ENCODE results near the gene TMEM40.

GRCh38 chr3:12719984-12720898 is 38.8 kb downstream of the TMEM40 start:
- TF ChIP-seq FOXM1 (IDR thresholded peaks at IDR 0.05; ENCODE audit: borderline replicate concordance) (no peak), FOXA1 (IDR thresholded peaks at IDR 0.05) (no peak), PKNOX1 (IDR thresholded peaks at IDR 0.05) (peak; percentile 32; the same call in 1 of the 2 replicates), BHLHE40 (IDR thresholded peaks at IDR 0.05; ENCODE audit: borderline replicate concordance) (no peak), SUZ12 (IDR thresholded peaks at IDR 0.05) (no peak), TARDBP (IDR thresholded peaks at IDR 0.05) (no peak), CTBP1 (IDR thresholded peaks at IDR 0.05; ENCODE audit: borderline replicate concordance) (no peak), L3MBTL2 (conservative IDR thresholded peaks at IDR 0.05) (no peak), SP1 (IDR thresholded peaks at IDR 0.05) (no peak), HDGF (IDR thresholded peaks at IDR 0.05; ENCODE audit: borderline replicate concordance) (no peak)
